GM12878 (cell line): ENCODE results near the gene UBC. TPM values are rescaled to one million over a fixed set of nuclear protein-coding genes. Genes with fewer than 3 reads are reported as not detected.

Experiments
- ASH2L ChIP-seq: fragments of 300-600, 200-600 bp; sonication (generic); IDR thresholded peaks from 2 replicates; pipeline ENCODE4 v1.6.1; 2017; ENCODE audit warnings: low read depth, mild to moderate bottlenecking, borderline replicate concordance
- ATF7 ChIP-seq: fragments of 450-650 bp; IDR thresholded peaks from 2 replicates; pipeline ENCODE4 v1.6.1; 2016; ENCODE audit warnings: low read depth, mild to moderate bottlenecking
- BACH1 ChIP-seq: fragments of 450-650 bp; IDR thresholded peaks from 2 replicates; pipeline ENCODE4 v1.6.1; 2017; ENCODE audit warnings: mild to moderate bottlenecking, borderline replicate concordance
- BRCA1 ChIP-seq: IDR thresholded peaks from 2 replicates; pipeline ENCODE4 v1.6.1; 2011; ENCODE audit warnings: low read depth, low read length, improper control_type of control experiment
- IKZF1 ChIP-seq: fragments of 450-650 bp; conservative IDR thresholded peaks from 2 replicates; pipeline ENCODE4 v1.6.1; 2017; ENCODE audit warnings: antibody characterized with exemption, mild to moderate bottlenecking
- MLLT1 ChIP-seq: fragments of 450-650 bp; IDR thresholded peaks from 2 replicates; pipeline ENCODE4 v1.6.1; 2016; ENCODE audit warnings: mild to moderate bottlenecking
- NFXL1 ChIP-seq: fragments of 450-650 bp; IDR thresholded peaks from 2 replicates; pipeline ENCODE4 v1.6.1; 2017; ENCODE audit warnings: antibody characterized with exemption, mild to moderate bottlenecking, borderline replicate concordance
- RBBP5 ChIP-seq: fragments of 200-600 bp; sonication (generic); conservative IDR thresholded peaks from 2 replicates; pipeline ENCODE4 v1.6.1; 2016
- REST ChIP-seq: IDR thresholded peaks from 2 replicates; pipeline ENCODE4 v1.6.1; 2012; ENCODE audit warnings: mild to moderate bottlenecking, low read depth, low read length
- RUNX3 ChIP-seq: IDR thresholded peaks from 2 replicates; pipeline ENCODE4 v1.6.1; 2012; ENCODE audit warnings: low read length, inconsistent platforms
- SMAD1 ChIP-seq: fragments of 450-650 bp; IDR thresholded peaks from 2 replicates; pipeline ENCODE4 v1.6.1; 2018; ENCODE audit warnings: mild to moderate bottlenecking, low read depth; ENCODE audit not compliant: partially characterized antibody
- SMARCA5 ChIP-seq: fragments of 450-650 bp; IDR thresholded peaks from 2 replicates; pipeline ENCODE4 v1.6.1; 2017; ENCODE audit warnings: mild to moderate bottlenecking
- USF2 ChIP-seq: IDR thresholded peaks from 2 replicates; pipeline ENCODE4 v1.6.1; 2011; ENCODE audit warnings: low read depth, low read length, improper control_type of control experiment, borderline replicate concordance
- YY1 ChIP-seq: IDR thresholded peaks from 2 replicates; pipeline ENCODE4 v1.6.1; 2011; ENCODE audit warnings: low read depth, mild to moderate bottlenecking, low read length
- polyA plus RNA-seq, 11 experiments: library from polyadenylated mRNA; depleted of rRNA in 4 of 11; unstranded in 6 of 11; stranded (reverse) in 5 of 11; fragments of >200 nt; fragmentation: Nextera tagmentation in 4 of 11; fragmentation: Illumina TruSeq in 1 of 11; extraction: Ambion mirVana in 4 of 11; extraction: Trizol in 1 of 11; gene quantifications; 1 replicate in 1 of 11; 2 replicates in 10 of 11; pipeline versions ENCODE4 v1.2.1 to v1.2.3, GENCODE V29; 2011 to 2016; ENCODE audit warnings: inconsistent platforms in 2 of 11, missing spikeins in 2 of 11, low read depth in 1 of 11
- total RNA-seq, 4 experiments: library from RNA; depleted of rRNA in 3 of 4; stranded (reverse); fragments of >200 nt in 3 of 4; fragmentation: Illumina TruSeq in 1 of 4; extraction: Trizol in 1 of 4; gene quantifications; 2 replicates each; pipeline versions ENCODE4 v1.2.1 to v1.2.3, GENCODE V29; 2013 to 2021
- TF ChIP-seq, protein P1 (sequence below): fragments of 450-650 bp; IDR thresholded peaks from 2 replicates; pipeline ENCODE4 v1.6.1; 2017; ENCODE audit warnings: mild to moderate bottlenecking
- TF ChIP-seq, protein P2 (sequence below): fragments of 450-650 bp; formaldehyde crosslinking; IDR thresholded peaks from 2 replicates; pipeline ENCODE4 v1.4.0; 2020; ENCODE audit warnings: mild to moderate bottlenecking, moderate library complexity
- TF ChIP-seq, protein P3 (sequence below): IDR thresholded peaks from 2 replicates; pipeline ENCODE4 v1.6.1; 2012; ENCODE audit warnings: low read length, inconsistent platforms

The UBC gene
- total and polyA plus RNA-seq, 10 of the 15 experiments (the other 5 are each of a cell fraction or from before 2014, with no cell fraction given): 653 to 1,666 (median 874) TPM

GRCh38 chr12:124939079-124939420 is 24.6 kb upstream of the UBC start (continued):
- no peak for TF ChIP-seq NFXL1
- TF ChIP-seq MLLT1: peak; percentile 57; the same call in 1 of the 2 replicates
- TF ChIP-seq USF2: no peak
- no peak for TF ChIP-seq IKZF1
- peak; percentile 23 for TF ChIP-seq RUNX3
- no peak for TF ChIP-seq BRCA1
- TF ChIP-seq, protein P1, sequence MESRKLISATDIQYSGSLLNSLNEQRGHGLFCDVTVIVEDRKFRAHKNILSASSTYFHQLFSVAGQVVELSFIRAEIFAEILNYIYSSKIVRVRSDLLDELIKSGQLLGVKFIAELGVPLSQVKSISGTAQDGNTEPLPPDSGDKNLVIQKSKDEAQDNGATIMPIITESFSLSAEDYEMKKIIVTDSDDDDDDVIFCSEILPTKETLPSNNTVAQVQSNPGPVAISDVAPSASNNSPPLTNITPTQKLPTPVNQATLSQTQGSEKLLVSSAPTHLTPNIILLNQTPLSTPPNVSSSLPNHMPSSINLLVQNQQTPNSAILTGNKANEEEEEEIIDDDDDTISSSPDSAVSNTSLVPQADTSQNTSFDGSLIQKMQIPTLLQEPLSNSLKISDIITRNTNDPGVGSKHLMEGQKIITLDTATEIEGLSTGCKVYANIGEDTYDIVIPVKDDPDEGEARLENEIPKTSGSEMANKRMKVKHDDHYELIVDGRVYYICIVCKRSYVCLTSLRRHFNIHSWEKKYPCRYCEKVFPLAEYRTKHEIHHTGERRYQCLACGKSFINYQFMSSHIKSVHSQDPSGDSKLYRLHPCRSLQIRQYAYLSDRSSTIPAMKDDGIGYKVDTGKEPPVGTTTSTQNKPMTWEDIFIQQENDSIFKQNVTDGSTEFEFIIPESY: no peak
- peak; percentile 6; the same call in 1 of the 2 replicates for TF ChIP-seq SMARCA5
- no peak; the same call in 1 of the 2 replicates for TF ChIP-seq BACH1
- TF ChIP-seq RBBP5: no peak
- TF ChIP-seq, protein P2, sequence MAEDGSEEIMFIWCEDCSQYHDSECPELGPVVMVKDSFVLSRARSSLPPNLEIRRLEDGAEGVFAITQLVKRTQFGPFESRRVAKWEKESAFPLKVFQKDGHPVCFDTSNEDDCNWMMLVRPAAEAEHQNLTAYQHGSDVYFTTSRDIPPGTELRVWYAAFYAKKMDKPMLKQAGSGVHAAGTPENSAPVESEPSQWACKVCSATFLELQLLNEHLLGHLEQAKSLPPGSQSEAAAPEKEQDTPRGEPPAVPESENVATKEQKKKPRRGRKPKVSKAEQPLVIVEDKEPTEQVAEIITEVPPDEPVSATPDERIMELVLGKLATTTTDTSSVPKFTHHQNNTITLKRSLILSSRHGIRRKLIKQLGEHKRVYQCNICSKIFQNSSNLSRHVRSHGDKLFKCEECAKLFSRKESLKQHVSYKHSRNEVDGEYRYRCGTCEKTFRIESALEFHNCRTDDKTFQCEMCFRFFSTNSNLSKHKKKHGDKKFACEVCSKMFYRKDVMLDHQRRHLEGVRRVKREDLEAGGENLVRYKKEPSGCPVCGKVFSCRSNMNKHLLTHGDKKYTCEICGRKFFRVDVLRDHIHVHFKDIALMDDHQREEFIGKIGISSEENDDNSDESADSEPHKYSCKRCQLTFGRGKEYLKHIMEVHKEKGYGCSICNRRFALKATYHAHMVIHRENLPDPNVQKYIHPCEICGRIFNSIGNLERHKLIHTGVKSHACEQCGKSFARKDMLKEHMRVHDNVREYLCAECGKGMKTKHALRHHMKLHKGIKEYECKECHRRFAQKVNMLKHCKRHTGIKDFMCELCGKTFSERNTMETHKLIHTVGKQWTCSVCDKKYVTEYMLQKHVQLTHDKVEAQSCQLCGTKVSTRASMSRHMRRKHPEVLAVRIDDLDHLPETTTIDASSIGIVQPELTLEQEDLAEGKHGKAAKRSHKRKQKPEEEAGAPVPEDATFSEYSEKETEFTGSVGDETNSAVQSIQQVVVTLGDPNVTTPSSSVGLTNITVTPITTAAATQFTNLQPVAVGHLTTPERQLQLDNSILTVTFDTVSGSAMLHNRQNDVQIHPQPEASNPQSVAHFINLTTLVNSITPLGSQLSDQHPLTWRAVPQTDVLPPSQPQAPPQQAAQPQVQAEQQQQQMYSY (CRISPR knock-in tag): no peak
- no peak for TF ChIP-seq SMAD1
- TF ChIP-seq YY1: no peak
- no peak for TF ChIP-seq REST
- TF ChIP-seq, protein P3, sequence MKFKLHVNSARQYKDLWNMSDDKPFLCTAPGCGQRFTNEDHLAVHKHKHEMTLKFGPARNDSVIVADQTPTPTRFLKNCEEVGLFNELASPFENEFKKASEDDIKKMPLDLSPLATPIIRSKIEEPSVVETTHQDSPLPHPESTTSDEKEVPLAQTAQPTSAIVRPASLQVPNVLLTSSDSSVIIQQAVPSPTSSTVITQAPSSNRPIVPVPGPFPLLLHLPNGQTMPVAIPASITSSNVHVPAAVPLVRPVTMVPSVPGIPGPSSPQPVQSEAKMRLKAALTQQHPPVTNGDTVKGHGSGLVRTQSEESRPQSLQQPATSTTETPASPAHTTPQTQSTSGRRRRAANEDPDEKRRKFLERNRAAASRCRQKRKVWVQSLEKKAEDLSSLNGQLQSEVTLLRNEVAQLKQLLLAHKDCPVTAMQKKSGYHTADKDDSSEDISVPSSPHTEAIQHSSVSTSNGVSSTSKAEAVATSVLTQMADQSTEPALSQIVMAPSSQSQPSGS: peak; percentile 34; the same call in 1 of the 2 replicates
- TF ChIP-seq ASH2L: no peak
- TF ChIP-seq ATF7: 0 out of 2 replicates have a peak, but pooled peaks have one; percentile 8
